Fibroblast of lung (primary cell): ENCODE measurements around the gene ZNF211. TPM values are rescaled to one million over a fixed set of nuclear protein-coding genes. Genes with fewer than 3 reads are reported as not detected.

Source experiments
- DNase-seq, 2 donors: peaks; one replicate each; pipeline versions ENCODE4 v3.0.0 to v3.0.0-alpha.2; 2010; ENCODE audit warnings: low read depth in 2 of 2
- H2AFZ ChIP-seq: 2 replicates; pipeline ENCODE4 v1.5.1; 2012; ENCODE audit warnings: low read length, control low read depth, inconsistent platforms
- H3K27ac ChIP-seq: 2 replicates; pipeline ENCODE4 v1.5.1; 2011; ENCODE audit warnings: low read length, control low read depth; ENCODE audit not compliant: insufficient read depth
- H3K27me3 ChIP-seq: 2 replicates; pipeline ENCODE4 v1.5.1; 2011; ENCODE audit warnings: mild to moderate bottlenecking, low read length; ENCODE audit not compliant: control insufficient read depth, insufficient read depth
- H3K36me3 ChIP-seq: 2 replicates; pipeline ENCODE4 v1.5.1; 2011; ENCODE audit warnings: low read length; ENCODE audit not compliant: control insufficient read depth, insufficient read depth
- H3K4me1 ChIP-seq: 2 replicates; pipeline ENCODE4 v1.5.1; 2011; ENCODE audit warnings: low read length; ENCODE audit not compliant: control insufficient read depth, insufficient read depth; ENCODE audit errors: extremely low read depth
- H3K4me2 ChIP-seq: 2 replicates; pipeline ENCODE4 v1.5.1; 2011; ENCODE audit warnings: low read length, control low read depth; ENCODE audit not compliant: insufficient read depth; ENCODE audit errors: extremely low read depth
- H3K4me3 ChIP-seq, 4 experiments: fragments of 200-600 bp in 1 of 4; sonication (generic) in 1 of 4; replicated peaks in 1 of 4; 2 replicates each; pipeline ENCODE4 v1.5.1; 2011 to 2016; ENCODE audit warnings: low read length in 4 of 4, low read depth in 3 of 4, mild to moderate bottlenecking in 3 of 4, control low read depth in 2 of 4, inconsistent platforms in 1 of 4, mixed read lengths in 1 of 4; ENCODE audit not compliant: insufficient read depth in 1 of 4; ENCODE audit errors: control extremely low read depth in 1 of 4
- H3K79me2 ChIP-seq: 2 replicates; pipeline ENCODE4 v1.5.1; 2012; ENCODE audit warnings: mild to moderate bottlenecking, low read length, inconsistent platforms; ENCODE audit not compliant: control insufficient read depth, insufficient read depth
- H3K9ac ChIP-seq: 2 replicates; pipeline ENCODE4 v1.5.1; 2011; ENCODE audit warnings: mild to moderate bottlenecking, low read length, control low read depth; ENCODE audit not compliant: insufficient read depth
- H3K9me3 ChIP-seq: 2 replicates; pipeline ENCODE4 v1.5.1; 2012; ENCODE audit warnings: low read depth, low read length; ENCODE audit not compliant: control insufficient read depth, insufficient read depth
- H4K20me1 ChIP-seq: 2 replicates; pipeline ENCODE4 v1.5.1; 2011; ENCODE audit warnings: low read length; ENCODE audit not compliant: control insufficient read depth, insufficient read depth; ENCODE audit errors: extremely low read depth
- EZH2 ChIP-seq: IDR thresholded peaks from 2 replicates; pipeline ENCODE4 v1.5.1; 2012; ENCODE audit warnings: low read length, control low read depth, mild to moderate bottlenecking; ENCODE audit errors: missing control alignments
- polyA plus RNA-seq, 2 donors: library from polyadenylated mRNA; depleted of rRNA in 1 of 2; stranded (reverse) in 1 of 2; unstranded in 1 of 2; fragments of >200 nt; gene quantifications; 2 replicates each; pipeline ENCODE4 v1.2.1, GENCODE V29; 2011 to 2012; ENCODE audit warnings: missing spikeins in 1 of 2
- total RNA-seq: library from RNA; depleted of rRNA; stranded (reverse); fragments of >200 nt; gene quantifications from 2 replicates; pipeline ENCODE4 v1.2.1, GENCODE V29; 2014
- TF ChIP-seq, protein P1 (sequence below), 2 donors: IDR thresholded peaks in 1 of 2; conservative IDR thresholded peaks in 1 of 2; 1 replicate in 1 of 2; 2 replicates in 1 of 2; pipeline ENCODE4 v1.5.1; 2011 to 2012; ENCODE audit warnings: low read length in 2 of 2, control low read depth in 1 of 2, inconsistent platforms in 1 of 2, low read depth in 1 of 2, mild to moderate bottlenecking in 1 of 2

ZNF211 gene
- total and polyA plus RNA-seq, 2 donors (not counting 1 experiment from before 2014, with no cell fraction given) = 9.1 to 16.8 TPM

- Histone ChIP-seq H3K4me1 (peaks cover 3% of the 10 kb centered on the region), H3K27ac (no peak overlapping the region), H3K4me3 (no peak overlapping the region), H3K9ac (no peak overlapping the region), H3K36me3 (peaks cover 12% of the 10 kb centered on the region), H3K9me3 (peaks cover 21% of the 10 kb centered on the region), H3K27me3 (no peaks in the 10 kb centered on the region), H3K4me2 (no peak overlapping the region), H3K79me2 (peaks cover 39% of the 10 kb centered on the region), H4K20me1 (no peaks in the 10 kb centered on the region), H2AFZ (no peak overlapping the region)
- TF ChIP-seq, protein P1, sequence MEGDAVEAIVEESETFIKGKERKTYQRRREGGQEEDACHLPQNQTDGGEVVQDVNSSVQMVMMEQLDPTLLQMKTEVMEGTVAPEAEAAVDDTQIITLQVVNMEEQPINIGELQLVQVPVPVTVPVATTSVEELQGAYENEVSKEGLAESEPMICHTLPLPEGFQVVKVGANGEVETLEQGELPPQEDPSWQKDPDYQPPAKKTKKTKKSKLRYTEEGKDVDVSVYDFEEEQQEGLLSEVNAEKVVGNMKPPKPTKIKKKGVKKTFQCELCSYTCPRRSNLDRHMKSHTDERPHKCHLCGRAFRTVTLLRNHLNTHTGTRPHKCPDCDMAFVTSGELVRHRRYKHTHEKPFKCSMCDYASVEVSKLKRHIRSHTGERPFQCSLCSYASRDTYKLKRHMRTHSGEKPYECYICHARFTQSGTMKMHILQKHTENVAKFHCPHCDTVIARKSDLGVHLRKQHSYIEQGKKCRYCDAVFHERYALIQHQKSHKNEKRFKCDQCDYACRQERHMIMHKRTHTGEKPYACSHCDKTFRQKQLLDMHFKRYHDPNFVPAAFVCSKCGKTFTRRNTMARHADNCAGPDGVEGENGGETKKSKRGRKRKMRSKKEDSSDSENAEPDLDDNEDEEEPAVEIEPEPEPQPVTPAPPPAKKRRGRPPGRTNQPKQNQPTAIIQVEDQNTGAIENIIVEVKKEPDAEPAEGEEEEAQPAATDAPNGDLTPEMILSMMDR (conservative IDR thresholded peaks at IDR 0.05 in 1 of 2, IDR thresholded peaks at IDR 0.05 in 1 of 2; ENCODE audit: low read depth in 1 of 2, low read length in 2 of 2) = no peak
- no peak for TF ChIP-seq EZH2
- no peak for DNase-seq
Measured at GRCh38 chr19:57687363-57688010, 54.5 kb downstream of the ZNF211 start.

GRCh38 chr19:57688011-57688763, 55.2 kb downstream of the ZNF211 start:
- no peak overlapping the region for H3K4me2 ChIP-seq
- TF ChIP-seq, protein P1 (conservative IDR thresholded peaks at IDR 0.05 in 1 of 2, IDR thresholded peaks at IDR 0.05 in 1 of 2; ENCODE audit: low read depth in 1 of 2, low read length in 2 of 2) = no peak
- no peak for TF ChIP-seq EZH2
- no peaks in the 10 kb centered on the region for H3K4me1 ChIP-seq
- no peaks in the 10 kb centered on the region for H3K27me3 ChIP-seq
- no peak overlapping the region for H2AFZ ChIP-seq
- no peaks in the 10 kb centered on the region for H4K20me1 ChIP-seq
- DNase-seq = no peak
- H3K9ac ChIP-seq = no peak overlapping the region
- peaks cover 12% of the 10 kb centered on the region for H3K36me3 ChIP-seq
- no peak overlapping the region for H3K4me3 ChIP-seq
- H3K9me3 ChIP-seq = peaks cover 21% of the 10 kb centered on the region
- peaks cover 32% of the 10 kb centered on the region for H3K79me2 ChIP-seq
- no peak overlapping the region for H3K27ac ChIP-seq

DNA sequence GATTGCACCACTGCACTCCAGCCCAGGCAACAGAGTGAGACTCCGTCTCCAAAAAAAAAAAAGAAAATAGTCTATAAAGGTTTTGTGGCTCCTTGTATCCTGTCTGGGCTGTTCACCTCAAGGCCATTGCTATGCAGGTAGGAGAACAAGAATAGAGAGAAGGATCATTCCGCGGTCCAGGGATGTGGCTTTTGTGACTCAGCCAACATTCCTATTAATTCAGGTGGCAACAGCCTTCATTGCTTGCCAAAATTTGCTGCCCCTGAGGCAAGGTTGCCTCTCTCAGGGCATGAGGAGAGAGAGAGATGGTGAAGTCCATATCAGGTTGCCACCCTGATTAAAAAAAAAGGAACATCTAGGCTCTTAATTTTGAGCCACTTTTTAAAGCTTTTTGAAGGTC, 56.8 kb downstream of the ZNF211 start:
- Histone ChIP-seq H3K4me2 (no peak overlapping the region), H3K79me2 (peaks cover 16% of the 10 kb centered on the region), H3K9me3 (peaks cover 21% of the 10 kb centered on the region), H3K27me3 (no peaks in the 10 kb centered on the region), H2AFZ (no peak overlapping the region), H3K36me3 (peaks cover 12% of the 10 kb centered on the region), H3K4me1 (no peaks in the 10 kb centered on the region), H4K20me1 (no peaks in the 10 kb centered on the region), H3K9ac (no peak overlapping the region), H3K4me3 (no peak overlapping the region), H3K27ac (no peak overlapping the region)
- TF ChIP-seq, protein P1 (conservative IDR thresholded peaks at IDR 0.05 in 1 of 2, IDR thresholded peaks at IDR 0.05 in 1 of 2; ENCODE audit: low read depth in 1 of 2, low read length in 2 of 2) = no peak
- TF ChIP-seq EZH2 = no peak
- DNase-seq = no peak
